ENCODE measurements around the gene ATXN10. TPM values are rescaled to one million over a fixed set of nuclear protein-coding genes. Genes with fewer than 3 reads are reported as not detected.

Gene ATXN10
- total RNA-seq, 1 donor from 2014 or later, result 106 TPM

- no peak for DNase-seq
Measured at GRCh38 chr22:45757068-45757467, 85.4 kb downstream of the ATXN10 start.

GRCh38 chr22:45757936-45758335, 86.3 kb downstream of the ATXN10 start:
- Histone ChIP-seq H3K36me3 (peaks cover 10% of the 10 kb centered on the region), H3K27me3 (ENCODE audit: low read depth) (no peaks in the 10 kb centered on the region), H3K4me3 (no peak overlapping the region), H3K9me3 (no peaks in the 10 kb centered on the region), H3K4me1 (peaks cover 26% of the 10 kb centered on the region), H3K27ac (no peak overlapping the region)
- intact Hi-C loops (cut with DNase I), result no loop called here
- TF ChIP-seq CTCF (IDR thresholded peaks at IDR 0.05), result no peak
- ATAC-seq, result no peak
- DNase-seq, result no peak

More at GRCh38 chr22:45757068-45757467, 85.4 kb downstream of the ATXN10 start:
- peaks cover 10% of the 10 kb centered on the region for H3K36me3 ChIP-seq
- H3K4me3 ChIP-seq, result no peak overlapping the region
- H3K9me3 ChIP-seq, result no peaks in the 10 kb centered on the region
- ATAC-seq, result peak; percentile 81 to 84
- no peak overlapping the region for H3K27ac ChIP-seq
- no peaks in the 10 kb centered on the region for H3K27me3 ChIP-seq (ENCODE audit: low read depth)
- H3K4me1 ChIP-seq, result peaks cover 26% of the 10 kb centered on the region
- TF ChIP-seq CTCF (IDR thresholded peaks at IDR 0.05), result no peak
- intact Hi-C loops (cut with DNase I), result no loop called here

GRCh38 chr22:45758603-45759002, 87.0 kb downstream of the ATXN10 start:
- DNase-seq, result no peak
- H3K4me3 ChIP-seq, result no peak overlapping the region
- intact Hi-C loops (cut with DNase I), result no loop called here
- no peak overlapping the region for H3K27ac ChIP-seq
- TF ChIP-seq CTCF (IDR thresholded peaks at IDR 0.05), result no peak
- H3K36me3 ChIP-seq, result peaks cover 10% of the 10 kb centered on the region
- H3K4me1 ChIP-seq, result peaks cover 26% of the 10 kb centered on the region
- no peak for ATAC-seq
- H3K9me3 ChIP-seq, result no peaks in the 10 kb centered on the region
- H3K27me3 ChIP-seq (ENCODE audit: low read depth), result no peaks in the 10 kb centered on the region

DNA sequence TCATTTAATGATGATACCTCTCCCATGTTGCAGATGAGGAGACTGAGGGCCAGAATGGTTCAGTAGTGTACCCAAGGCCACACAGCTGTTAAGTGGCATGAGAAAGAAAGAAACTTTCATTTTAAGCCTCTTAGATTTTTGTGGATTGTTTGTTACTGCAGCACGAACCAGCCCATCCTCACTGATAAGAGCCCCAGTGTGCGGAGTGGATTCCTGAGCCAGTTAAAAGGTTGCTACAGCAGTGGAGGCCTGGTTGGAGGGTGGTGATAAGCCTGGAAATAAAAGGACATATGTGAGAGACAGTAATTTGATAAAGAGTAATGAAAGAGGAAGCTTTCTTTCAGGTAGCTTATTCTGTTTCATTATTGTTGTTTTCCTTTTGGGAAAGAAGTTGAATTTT, 89.0 kb downstream of the ATXN10 start:
- Histone ChIP-seq H3K27ac (no peak overlapping the region), H3K27me3 (ENCODE audit: low read depth) (no peaks in the 10 kb centered on the region), H3K36me3 (no peaks in the 10 kb centered on the region), H3K4me1 (peaks cover 20% of the 10 kb centered on the region), H3K9me3 (no peaks in the 10 kb centered on the region), H3K4me3 (no peak overlapping the region)
- no peak for TF ChIP-seq CTCF (IDR thresholded peaks at IDR 0.05)
- intact Hi-C loops (cut with DNase I), result no loop called here
- ATAC-seq (no peak), DNase-seq (no peak)

GRCh38 chr22:45762545-45763235, 91.1 kb downstream of the ATXN10 start:
- Histone ChIP-seq H3K4me3 (no peak overlapping the region), H3K27ac (no peak overlapping the region), H3K4me1 (peaks cover 2% of the 10 kb centered on the region), H3K9me3 (no peaks in the 10 kb centered on the region), H3K27me3 (ENCODE audit: low read depth) (no peaks in the 10 kb centered on the region), H3K36me3 (no peaks in the 10 kb centered on the region)
- intact Hi-C loops (cut with DNase I), result no loop called here
- ATAC-seq (no peak), DNase-seq (no peak)
- TF ChIP-seq CTCF (IDR thresholded peaks at IDR 0.05), result no peak

All from lower lobe of right lung (tissue), 2 donors.